NB4 (cell line): ENCODE measurements around the gene SFI1.
"Not testable (repeated sequence)": the region's sequence is repeated elsewhere in the genome, so short reads cannot be mapped to it uniquely, and the experiment has no call there.

ENCODE experiments used
- DNase-seq: peaks from one replicate; pipeline ENCODE4 v3.0.0; 2010; ENCODE audit warnings: low read depth
- H3K4me3 ChIP-seq: one replicate; pipeline ENCODE4 v1.5.1; 2011; ENCODE audit warnings: mild to moderate bottlenecking, low read depth, low read length, moderate library complexity
- MAX ChIP-seq: IDR thresholded peaks from 2 replicates; pipeline ENCODE4 v1.6.1; 2011; ENCODE audit warnings: low read depth, low read length
- MYC ChIP-seq: IDR thresholded peaks from 2 replicates; pipeline ENCODE4 v1.6.1; 2011; ENCODE audit warnings: low read depth, low read length
- POLR2A ChIP-seq: IDR thresholded peaks from 2 replicates; pipeline ENCODE4 v1.6.1; 2011; ENCODE audit warnings: mild to moderate bottlenecking; ENCODE audit not compliant: insufficient read length; ENCODE audit errors: extremely low read depth
- TF ChIP-seq, protein P1 (sequence below): IDR thresholded peaks from one replicate; pipeline ENCODE4 v1.5.1; 2012; ENCODE audit warnings: low read depth, low read length

The SFI1 gene

GRCh38 chr22:31537019-31537535, 40.7 kb downstream of the SFI1 start:
- H3K4me3 ChIP-seq, result no peak overlapping the region
- TF ChIP-seq MAX (no peak), POLR2A (no peak), MYC (no peak)
- TF ChIP-seq, protein P1, sequence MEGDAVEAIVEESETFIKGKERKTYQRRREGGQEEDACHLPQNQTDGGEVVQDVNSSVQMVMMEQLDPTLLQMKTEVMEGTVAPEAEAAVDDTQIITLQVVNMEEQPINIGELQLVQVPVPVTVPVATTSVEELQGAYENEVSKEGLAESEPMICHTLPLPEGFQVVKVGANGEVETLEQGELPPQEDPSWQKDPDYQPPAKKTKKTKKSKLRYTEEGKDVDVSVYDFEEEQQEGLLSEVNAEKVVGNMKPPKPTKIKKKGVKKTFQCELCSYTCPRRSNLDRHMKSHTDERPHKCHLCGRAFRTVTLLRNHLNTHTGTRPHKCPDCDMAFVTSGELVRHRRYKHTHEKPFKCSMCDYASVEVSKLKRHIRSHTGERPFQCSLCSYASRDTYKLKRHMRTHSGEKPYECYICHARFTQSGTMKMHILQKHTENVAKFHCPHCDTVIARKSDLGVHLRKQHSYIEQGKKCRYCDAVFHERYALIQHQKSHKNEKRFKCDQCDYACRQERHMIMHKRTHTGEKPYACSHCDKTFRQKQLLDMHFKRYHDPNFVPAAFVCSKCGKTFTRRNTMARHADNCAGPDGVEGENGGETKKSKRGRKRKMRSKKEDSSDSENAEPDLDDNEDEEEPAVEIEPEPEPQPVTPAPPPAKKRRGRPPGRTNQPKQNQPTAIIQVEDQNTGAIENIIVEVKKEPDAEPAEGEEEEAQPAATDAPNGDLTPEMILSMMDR, result no peak
- no peak for DNase-seq

DNA sequence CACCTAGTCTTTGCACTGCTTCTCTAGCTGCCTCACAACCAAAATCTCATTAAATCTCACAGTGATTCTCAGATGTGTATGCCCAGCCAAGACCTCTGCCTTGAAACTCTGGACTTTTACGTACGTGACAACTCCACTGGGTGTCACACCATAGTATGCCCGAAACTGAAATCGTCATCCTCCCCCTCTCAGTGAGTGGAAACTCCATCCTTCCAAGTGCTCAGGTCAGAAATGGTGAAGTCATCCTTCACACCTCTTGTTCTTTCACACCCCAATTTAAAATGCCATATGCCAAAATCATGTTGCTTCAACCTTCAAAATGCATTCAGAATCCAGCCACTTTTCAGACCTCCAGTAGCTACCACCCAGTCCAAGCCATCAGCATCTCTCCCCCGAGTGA, 42.5 kb downstream of the SFI1 start:
- no peak overlapping the region for H3K4me3 ChIP-seq
- no peak for DNase-seq
- TF ChIP-seq MAX (no peak), MYC (no peak), POLR2A (no peak)
- TF ChIP-seq, protein P1, result no peak

- not testable (repeated sequence) for DNase-seq, H3K4me3 ChIP-seq
Measured at GRCh38 chr22:31540166-31540565, 43.8 kb downstream of the SFI1 start.

DNA sequence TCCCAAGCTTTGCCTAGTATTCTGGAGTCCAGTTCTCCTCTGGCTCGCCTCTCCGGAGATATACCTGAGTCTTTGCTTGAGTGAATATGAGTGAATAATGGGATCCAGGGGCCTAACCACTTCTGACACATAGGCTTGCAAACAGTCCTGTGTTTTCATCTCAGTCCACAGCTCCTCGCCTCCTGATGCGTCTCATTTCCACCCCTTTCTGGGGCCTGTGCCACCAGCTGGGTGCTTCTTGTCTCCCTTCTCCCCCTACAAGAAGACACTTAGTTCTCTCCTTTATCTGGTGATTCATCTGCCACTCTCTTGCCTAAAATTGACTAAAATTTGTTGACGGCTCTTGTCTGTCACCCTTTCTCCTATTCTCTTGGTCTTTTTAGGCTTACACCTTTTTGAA, 44.6 kb downstream of the SFI1 start:
- H3K4me3 ChIP-seq, result no peak overlapping the region
- DNase-seq, result no peak
- TF ChIP-seq POLR2A (no peak), MAX (no peak), MYC (no peak)
- TF ChIP-seq, protein P1, result no peak

DNA sequence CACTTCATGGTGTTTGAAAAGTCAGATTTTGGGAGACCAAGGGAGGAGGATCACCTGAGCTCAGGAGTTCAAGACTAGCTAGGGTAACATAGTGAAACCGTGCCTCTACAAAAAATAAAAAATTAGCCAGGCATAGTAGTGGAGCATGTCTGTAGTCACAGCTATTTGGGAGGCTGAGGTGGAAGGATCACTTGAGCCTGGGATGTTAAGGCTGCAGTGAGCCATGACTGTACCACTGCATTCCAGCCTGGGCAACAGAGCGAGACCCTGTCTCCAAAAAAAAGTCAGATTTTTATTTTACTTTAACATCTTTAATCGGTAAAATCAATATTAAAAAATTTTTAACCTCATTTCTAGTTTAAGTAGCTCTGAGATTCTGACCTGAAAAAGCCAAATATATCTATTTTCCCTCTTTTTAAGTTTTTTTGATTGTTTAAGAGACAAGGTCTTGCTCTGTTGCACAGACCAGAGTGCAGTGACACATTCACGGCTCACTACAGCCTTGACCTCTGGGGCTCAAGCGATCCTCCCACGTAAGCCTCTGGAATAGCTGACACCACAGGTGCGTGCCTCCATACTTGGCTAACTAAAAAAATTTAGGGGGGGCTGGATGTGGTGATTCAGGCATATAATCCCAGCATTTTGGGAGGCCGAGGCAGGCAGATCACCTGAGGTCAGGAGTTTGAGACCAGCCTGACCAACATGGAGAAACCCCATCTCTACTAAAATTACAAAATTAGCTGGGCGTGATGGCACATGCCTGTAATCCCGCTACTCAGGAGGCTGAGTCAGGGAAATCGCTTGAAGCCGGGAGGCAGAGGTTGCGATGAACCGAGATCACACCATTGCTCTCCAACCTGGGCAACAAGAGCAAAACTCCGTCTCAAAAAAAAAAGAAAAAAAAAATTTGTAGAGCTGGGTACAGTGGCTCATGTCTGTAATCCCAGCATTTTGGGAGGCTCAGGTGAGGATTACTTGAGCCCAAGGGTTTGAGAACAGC, 48.4 kb downstream of the SFI1 start:
- TF ChIP-seq MYC, result no peak
- TF ChIP-seq POLR2A, result no peak
- H3K4me3 ChIP-seq, result no peak overlapping the region
- DNase-seq, result no peak

GRCh38 chr22:31550871-31551370, 54.6 kb downstream of the SFI1 start:
- no peak overlapping the region for H3K4me3 ChIP-seq
- TF ChIP-seq POLR2A, result no peak
- no peak for TF ChIP-seq MAX
- TF ChIP-seq, protein P1, result no peak
- TF ChIP-seq MYC, result no peak
- no peak for DNase-seq

DNA sequence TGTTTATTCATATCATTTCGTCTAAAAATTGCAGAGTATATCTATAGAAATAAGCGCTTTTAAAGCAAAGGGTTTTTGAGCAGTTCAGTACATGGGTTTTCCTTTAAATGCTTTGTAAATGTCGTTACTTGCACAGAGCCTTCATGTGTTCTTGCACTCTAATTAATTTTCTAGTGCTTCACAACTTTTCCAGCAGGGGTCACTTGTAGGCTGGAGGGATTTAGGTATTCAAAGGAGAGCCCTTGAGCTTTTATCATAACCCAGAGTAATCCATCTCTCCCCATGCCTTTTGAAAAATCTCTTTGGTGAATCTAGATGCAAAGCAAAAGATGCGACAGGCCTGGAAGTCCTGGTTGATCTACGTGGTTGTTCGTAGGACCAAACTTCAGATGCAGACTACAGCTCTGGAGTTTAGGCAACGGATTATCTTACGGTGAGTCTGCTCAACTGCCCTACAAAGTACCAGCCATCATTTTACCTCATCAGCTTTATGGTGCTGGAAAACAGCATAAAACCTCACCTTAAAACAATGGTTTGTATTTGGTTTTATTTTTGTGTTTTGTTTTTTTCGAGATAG, 60.4 kb downstream of the SFI1 start:
- TF ChIP-seq, protein P1, result peak; percentile 54
- TF ChIP-seq MAX, result no peak
- peak; percentile 48 for DNase-seq

GRCh38 chr22:31558546-31558945, 62.2 kb downstream of the SFI1 start:
- not testable (repeated sequence) for DNase-seq

More for the DNA sequence above, 60.4 kb downstream of the SFI1 start:
- H3K4me3 ChIP-seq, result no peak overlapping the region

More at GRCh38 chr22:31558546-31558945, 62.2 kb downstream of the SFI1 start:
- not testable (repeated sequence) for H3K4me3 ChIP-seq
